Measurements from ENCODE around the gene FOXN1. TPM values are rescaled to one million over a fixed set of nuclear protein-coding genes. Genes with fewer than 3 reads are reported as not detected.

FOXN1 gene
- not detected in 2 replicates for polyA plus RNA-seq (2012; rRNA removed)
- polyA plus RNA-seq (2012; cell fraction: cytosol; rRNA removed): not detected in 2 replicates
- not detected in 2 replicates for polyA plus RNA-seq (2012; cell fraction: nucleus; rRNA removed)

GRCh38 chr17:28505986-28506665 lies at the start of gene FOXN1:
Gene FOXN1 (plus strand): TSS chr17:28506348. CDS start chr17:28523970, 17,622 bp downstream.
- Histone ChIP-seq H3K36me3 (replicated peaks in 1 of 2; ENCODE audit: control insufficient read depth in 1 of 2, insufficient read depth in 2 of 2, low read length in 1 of 2) (no peaks in the 10 kb centered on the region), H4K20me1 (ENCODE audit: insufficient read depth) (no peaks in the 10 kb centered on the region), H3F3A (replicated peaks; ENCODE audit: insufficient read depth) (no peaks in the 10 kb centered on the region), H3K4me3 (ENCODE audit: low read depth in 2 of 2, low read length in 1 of 2) (no peak within 1 kb of the TSS), H3K79me2 (ENCODE audit: insufficient read depth) (no peaks in the 10 kb centered on the region), H3K9me2 (no peaks in the 10 kb centered on the region), H3K27ac (ENCODE audit: low read depth in 2 of 2, low read length in 1 of 2) (no peak within 1 kb of the TSS), H2AFZ (ENCODE audit: low read depth) (no peak within 1 kb of the TSS), H3K9me3 (no peaks in the 10 kb centered on the region), H3K4me2 (no peak within 1 kb of the TSS), H3K27me3 (ENCODE audit: insufficient read depth) (peaks cover 11% of the 10 kb centered on the region; the same call in 1 of the 2 replicates), H3K4me1 (ENCODE audit: control insufficient read depth in 1 of 2, insufficient read depth in 2 of 2, low read depth in 1 of 2, low read length in 1 of 2) (peaks cover 0 to 3% of the 10 kb centered on the region in 2 experiments; a peak in 1 of 4 replicates), H3K9ac (no peak within 1 kb of the TSS)
- TF ChIP-seq JUND (IDR thresholded peaks at IDR 0.05) (no peak), FOSL2 (IDR thresholded peaks at IDR 0.05; ENCODE audit: borderline replicate concordance, low read depth) (no peak), TCF12 (IDR thresholded peaks at IDR 0.05) (no peak), GATA2 (CRISPR knock-in tag; IDR thresholded peaks at IDR 0.05) (no peak), ELF1 (IDR thresholded peaks at IDR 0.05) (no peak), GABPA (IDR thresholded peaks at IDR 0.05; ENCODE audit: low read depth) (no peak), RCOR1 (IDR thresholded peaks at IDR 0.05; ENCODE audit: low read length) (no peak), FOXM1 (IDR thresholded peaks at IDR 0.05; ENCODE audit: low read depth) (no peak), MEF2A (IDR thresholded peaks at IDR 0.05; ENCODE audit: borderline replicate concordance, low read depth) (no peak), YY1 (IDR thresholded peaks at IDR 0.05; ENCODE audit: low read depth) (no peak), RFX5 (IDR thresholded peaks at IDR 0.05; ENCODE audit: low read length) (no peak), MXI1 (IDR thresholded peaks at IDR 0.05; ENCODE audit: low read depth, low read length) (no peak), POLR2AphosphoS5 (IDR thresholded peaks at IDR 0.05; ENCODE audit: low read depth, low read length) (no peak), SIN3A (IDR thresholded peaks at IDR 0.05; ENCODE audit: borderline replicate concordance, low read depth, low read length) (no peak), NFIC (IDR thresholded peaks at IDR 0.05; ENCODE audit: borderline replicate concordance) (no peak), FOXJ3 (CRISPR knock-in tag; IDR thresholded peaks at IDR 0.05) (no peak), IRF3 (IDR thresholded peaks at IDR 0.05; ENCODE audit: low read depth, low read length) (no peak), EP300 (IDR thresholded peaks at IDR 0.05; ENCODE audit: borderline replicate concordance in 1 of 2, low read depth in 1 of 2, low read length in 1 of 2) (no peak), CTCF (IDR thresholded peaks at IDR 0.05) (no peak)
- WGBS (ENCODE audit: low lambda C conversion rate): 64% methylated on average over 28 of the region's 28 CpGs
- ChIA-PET POLR2A (no interaction called here), CTCF (interaction anchor here (0.9 to 2.9 kb wide), 5 partner anchors 12 to 41 kb away, joined by 3 to 13 read pairs (median 3); no protein-coding TSS in a partner anchor)
- no peak for DNase-seq
